Osteocyte (in vitro differentiated cells): ENCODE results near the gene BIN2. TPM values are rescaled to one million over a fixed set of nuclear protein-coding genes. Genes with fewer than 3 reads are reported as not detected.
"Not testable (repeated sequence)": the region's sequence is repeated elsewhere in the genome, so short reads cannot be mapped to it uniquely, and the experiment has no call there.

Experiments
- DNase-seq: peaks from one replicate; pipeline ENCODE4 v3.0.0; 2021; ENCODE audit warnings: mixed read lengths; ENCODE audit not compliant: unreplicated experiment; ENCODE audit errors: extremely low spot score
- H3K27ac Mint-ChIP-seq: one replicate; pipeline ENCODE4 v1.8.0; 2021; ENCODE audit warnings: mild to moderate bottlenecking, mixed read lengths; ENCODE audit not compliant: unreplicated experiment
- H3K27me3 Mint-ChIP-seq: one replicate; pipeline ENCODE4 v1.8.0; 2021; ENCODE audit warnings: mixed read lengths; ENCODE audit not compliant: unreplicated experiment
- H3K36me3 Mint-ChIP-seq: one replicate; pipeline ENCODE4 v1.8.0; 2021; ENCODE audit warnings: mixed read lengths; ENCODE audit not compliant: unreplicated experiment
- H3K4me1 Mint-ChIP-seq: one replicate; pipeline ENCODE4 v1.8.0; 2021; ENCODE audit warnings: mixed read lengths; ENCODE audit not compliant: unreplicated experiment
- H3K4me3 Mint-ChIP-seq: one replicate; pipeline ENCODE4 v1.8.0; 2021; ENCODE audit warnings: mild to moderate bottlenecking, moderate library complexity, mixed read lengths; ENCODE audit not compliant: unreplicated experiment
- H3K9me3 Mint-ChIP-seq: one replicate; pipeline ENCODE4 v1.8.0; 2021; ENCODE audit warnings: mixed read lengths; ENCODE audit not compliant: unreplicated experiment
- CTCF ChIP-seq: fragments of 200-600 bp; sonication (generic); IDR thresholded peaks from 2 replicates; pipeline ENCODE4 v1.5.0; 2021; ENCODE audit warnings: antibody characterized with exemption, mild to moderate bottlenecking, moderate library complexity
- total RNA-seq: library from RNA; stranded (reverse); gene quantifications from 2 replicates; pipeline ENCODE4 v1.2.1, GENCODE V29; 2021

BIN2 gene
- total RNA-seq, 1 donor from 2014 or later, result not detected

DNA sequence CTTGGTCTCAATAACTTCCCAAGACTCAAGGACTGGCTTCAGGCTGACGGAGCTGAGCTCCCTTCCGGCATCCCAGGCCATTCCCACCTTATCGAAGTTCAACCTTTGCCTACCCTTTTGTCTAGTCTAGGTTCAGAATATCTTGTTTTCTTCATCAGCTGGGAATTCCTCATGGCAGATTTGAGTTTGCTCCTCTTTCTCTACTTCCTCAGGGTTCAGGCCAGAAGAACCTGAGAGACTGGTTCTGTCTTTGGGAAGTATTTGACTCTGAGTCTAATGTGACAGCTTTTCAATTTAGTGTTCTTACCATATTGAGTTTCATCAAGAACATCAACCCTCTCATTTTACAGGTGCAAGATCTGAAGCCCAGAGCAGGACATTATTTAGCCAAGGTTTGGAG lies 2.1 kb downstream of the BIN2 start:
- H3K4me1 Mint-ChIP-seq, result peaks cover 12% of the 10 kb centered on the region

GRCh38 chr12:51320695-51321320 lies 3.2 kb downstream of the BIN2 start:
- H3K4me1 Mint-ChIP-seq, result peaks cover 9% of the 10 kb centered on the region
- H3K9me3 Mint-ChIP-seq, result no peaks in the 10 kb centered on the region
- no peak for DNase-seq
- H3K27ac Mint-ChIP-seq, result peak overlapping the region; percentile 47
- H3K27me3 Mint-ChIP-seq, result no peaks in the 10 kb centered on the region
- H3K36me3 Mint-ChIP-seq, result no peaks in the 10 kb centered on the region
- no peak for TF ChIP-seq CTCF
- H3K4me3 Mint-ChIP-seq, result no peak overlapping the region

More for the DNA sequence above, 2.1 kb downstream of the BIN2 start:
- no peak for TF ChIP-seq CTCF
- Mint-ChIP-seq H3K36me3 (no peaks in the 10 kb centered on the region), H3K27ac (no peak overlapping the region), H3K4me3 (no peak overlapping the region), H3K27me3 (no peaks in the 10 kb centered on the region), H3K9me3 (no peaks in the 10 kb centered on the region)
- DNase-seq, result no peak

- Mint-ChIP-seq H3K9me3 (no peaks in the 10 kb centered on the region), H3K4me1 (peaks cover 9% of the 10 kb centered on the region), H3K4me3 (no peak overlapping the region), H3K36me3 (no peaks in the 10 kb centered on the region), H3K27ac (peak overlapping the region; percentile 47), H3K27me3 (no peaks in the 10 kb centered on the region)
- DNase-seq, result no peak
- TF ChIP-seq CTCF, result no peak
Measured at GRCh38 chr12:51320311-51320694, 3.7 kb downstream of the BIN2 start.

GRCh38 chr12:51318846-51319599 lies 5.0 kb downstream of the BIN2 start:
- Mint-ChIP-seq H3K9me3 (no peaks in the 10 kb centered on the region), H3K27ac (no peak overlapping the region), H3K4me1 (peaks cover 9% of the 10 kb centered on the region), H3K4me3 (no peak overlapping the region), H3K27me3 (no peaks in the 10 kb centered on the region), H3K36me3 (no peaks in the 10 kb centered on the region)
- TF ChIP-seq CTCF, result no peak
- DNase-seq, result no peak

- not testable (repeated sequence) for H3K36me3 Mint-ChIP-seq, H3K27ac Mint-ChIP-seq, H3K4me3 Mint-ChIP-seq, DNase-seq, H3K9me3 Mint-ChIP-seq, H3K27me3 Mint-ChIP-seq, H3K4me1 Mint-ChIP-seq
Measured at GRCh38 chr12:51318057-51318806, 5.7 kb downstream of the BIN2 start.
